GM23248 (cell line): ENCODE measurements around the gene PARD3B.

Experiments
- EZH2 ChIP-seq: fragments of 200-600 bp; sonication (generic); IDR thresholded peaks from 2 replicates; pipeline ENCODE4 v1.6.1; 2018; ENCODE audit warnings: antibody characterized with exemption, mild to moderate bottlenecking; ENCODE audit not compliant: insufficient read depth, poor library complexity, severe bottlenecking
- EZH2phosphoT487 ChIP-seq: fragments of 200-600 bp; sonication (generic); IDR thresholded peaks from 2 replicates; pipeline ENCODE4 v1.6.1; 2018; ENCODE audit warnings: antibody characterized with exemption, moderate library complexity, mild to moderate bottlenecking, low read depth; ENCODE audit not compliant: insufficient read depth

GRCh38 chr2:204638471-204639194 lies 93.4 kb downstream of the PARD3B start:
- TF ChIP-seq EZH2phosphoT487 = no peak
- TF ChIP-seq EZH2 = no peak
